Left lobe of liver (tissue), 2 donors: Measurements from ENCODE around the gene GARIN5A. TPM values are rescaled to one million over a fixed set of nuclear protein-coding genes. Genes with fewer than 3 reads are reported as not detected.

Experiments used
- ATAC-seq: fragments of 200-7000 bp; cut with Tn5 transposase; one replicate; pipeline ENCODE4 v1.9.1; 2020; ENCODE audit warnings: mild to moderate bottlenecking, moderate library complexity
- DNase-seq: peaks from one replicate; pipeline ENCODE4 v3.0.0-alpha.2; 2020; ENCODE audit warnings: low spot score
- total RNA-seq: library from RNA; stranded (reverse); gene quantifications from one replicate; pipeline ENCODE4 v1.2.1, GENCODE V29; 2021
- donor health status: DM: no; HTN: no; CAD: no; lungs with moderate emphysema.
- donor health status: DM: no; HTN: yes; CAD: no.

The GARIN5A gene
- total RNA-seq, 1 donor from 2014 or later, result 1.8 TPM

DNA sequence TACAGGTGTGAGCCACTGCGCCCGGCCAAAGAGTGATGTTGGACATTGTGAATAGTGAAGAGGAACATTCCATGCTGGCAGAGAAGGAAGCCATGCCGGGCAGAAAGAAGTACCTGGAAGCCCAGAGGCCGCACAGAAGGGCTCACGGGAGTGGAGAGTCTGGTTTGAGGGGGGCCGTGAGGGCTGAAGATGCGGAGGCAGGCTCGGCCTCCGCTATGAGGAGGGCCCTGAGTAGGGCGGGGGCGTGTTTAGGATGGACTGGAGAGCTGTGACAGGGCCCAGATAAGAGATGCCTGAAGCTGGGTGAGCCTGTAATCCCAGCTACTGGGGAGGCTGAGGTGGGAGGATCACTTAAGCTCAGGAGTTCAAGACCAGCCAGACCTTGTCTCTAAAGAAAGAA lies 32.7 kb upstream of the GARIN5A start:
- peak; percentile 44 for DNase-seq
- no peak for ATAC-seq

DNA sequence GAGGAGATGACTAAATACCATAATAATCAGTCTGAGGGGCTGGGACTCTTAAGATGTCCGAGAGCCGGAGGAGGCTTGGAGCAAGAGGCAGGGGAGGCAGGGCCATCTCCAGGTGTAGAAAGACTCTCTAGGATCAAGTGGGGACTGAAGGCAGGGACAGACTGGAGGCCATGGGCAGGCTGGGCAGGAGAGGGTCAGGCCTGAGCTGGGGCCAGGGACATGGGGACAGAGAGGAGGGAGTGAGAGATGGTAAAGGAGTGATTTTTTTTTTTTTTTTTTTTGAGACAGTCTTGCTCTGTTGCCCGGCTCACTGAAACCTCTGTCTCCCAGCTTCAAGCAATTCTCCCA lies 32.2 kb upstream of the GARIN5A start:
- DNase-seq (no peak), ATAC-seq (no peak)

DNA sequence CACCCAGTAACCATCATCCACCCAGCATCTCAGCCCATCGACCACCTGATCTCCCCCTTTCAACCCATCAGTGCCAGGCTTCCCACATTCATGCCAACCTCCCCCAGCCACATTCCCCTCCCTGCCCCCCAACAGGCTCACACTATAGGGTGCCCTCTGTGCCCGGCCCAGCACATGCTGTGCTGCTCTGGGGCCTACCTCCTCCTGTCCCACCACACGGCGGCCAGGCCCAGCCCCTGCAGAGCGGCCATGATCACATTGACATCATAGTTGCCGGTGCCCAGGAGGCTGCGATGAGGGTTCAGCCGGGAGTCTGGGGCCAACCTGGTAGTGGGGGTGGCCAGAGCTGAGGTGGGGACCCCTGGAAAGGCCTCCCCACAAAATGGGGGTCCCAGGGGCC lies 30.7 kb upstream of the GARIN5A start:
- no peak for DNase-seq
- no peak for ATAC-seq

DNA sequence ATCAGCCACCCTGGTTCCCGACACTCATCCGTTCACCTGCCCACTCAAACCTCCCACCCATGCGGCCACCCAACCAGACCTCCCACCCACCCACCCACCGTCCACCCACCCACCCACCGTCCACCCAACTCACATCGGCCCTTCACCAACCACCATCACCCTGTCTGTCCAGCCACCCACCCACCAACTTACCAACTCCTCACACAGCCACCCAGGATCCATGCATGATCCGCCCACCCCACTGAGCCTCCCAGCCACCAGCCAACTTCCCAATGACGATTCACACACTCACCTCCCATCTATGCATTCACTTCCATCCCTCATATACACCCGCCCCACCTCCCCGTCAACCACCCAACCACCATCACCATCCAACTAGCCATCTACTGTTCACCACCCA lies 30.1 kb upstream of the GARIN5A start:
- ATAC-seq (no peak), DNase-seq (no peak)

DNA sequence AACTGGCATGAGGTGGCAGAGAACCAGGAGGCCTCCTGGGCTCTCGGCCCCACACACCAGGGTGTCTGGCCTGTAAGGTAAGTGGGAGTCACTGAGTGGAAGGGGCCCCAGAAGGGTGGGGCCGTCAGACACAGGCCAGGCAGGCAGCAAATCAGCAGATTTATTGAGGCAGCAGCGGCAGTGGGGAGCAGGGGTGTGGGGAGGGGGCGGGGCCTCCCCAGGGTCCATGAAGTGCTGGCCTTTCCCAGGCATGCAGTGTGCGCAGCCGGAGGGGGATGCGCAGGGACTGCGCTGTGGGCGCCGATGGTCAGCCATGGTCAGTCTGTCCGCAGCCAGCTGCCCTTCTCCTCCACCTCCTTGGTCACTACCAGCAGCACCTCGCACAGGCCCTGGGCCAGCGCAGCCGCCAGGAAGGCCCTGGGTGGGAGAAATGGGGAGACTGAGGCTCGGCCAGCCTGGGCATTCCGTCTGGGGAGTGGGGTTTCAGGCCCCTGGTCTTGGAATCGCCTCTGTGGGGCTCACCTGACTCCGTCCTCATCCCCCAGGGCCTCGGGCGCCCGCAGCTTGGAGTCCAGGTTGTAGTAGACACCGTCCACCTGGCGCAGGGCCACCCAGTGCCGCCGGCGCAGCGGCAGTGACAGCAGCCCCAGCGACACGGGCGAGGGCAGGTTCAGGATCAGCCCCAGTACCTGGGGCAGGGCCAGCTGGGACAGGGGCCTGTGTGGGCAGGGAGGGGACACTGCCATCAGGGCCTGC lies 29.4 kb upstream of the GARIN5A start:
- ATAC-seq, result no peak
- no peak for DNase-seq

DNA sequence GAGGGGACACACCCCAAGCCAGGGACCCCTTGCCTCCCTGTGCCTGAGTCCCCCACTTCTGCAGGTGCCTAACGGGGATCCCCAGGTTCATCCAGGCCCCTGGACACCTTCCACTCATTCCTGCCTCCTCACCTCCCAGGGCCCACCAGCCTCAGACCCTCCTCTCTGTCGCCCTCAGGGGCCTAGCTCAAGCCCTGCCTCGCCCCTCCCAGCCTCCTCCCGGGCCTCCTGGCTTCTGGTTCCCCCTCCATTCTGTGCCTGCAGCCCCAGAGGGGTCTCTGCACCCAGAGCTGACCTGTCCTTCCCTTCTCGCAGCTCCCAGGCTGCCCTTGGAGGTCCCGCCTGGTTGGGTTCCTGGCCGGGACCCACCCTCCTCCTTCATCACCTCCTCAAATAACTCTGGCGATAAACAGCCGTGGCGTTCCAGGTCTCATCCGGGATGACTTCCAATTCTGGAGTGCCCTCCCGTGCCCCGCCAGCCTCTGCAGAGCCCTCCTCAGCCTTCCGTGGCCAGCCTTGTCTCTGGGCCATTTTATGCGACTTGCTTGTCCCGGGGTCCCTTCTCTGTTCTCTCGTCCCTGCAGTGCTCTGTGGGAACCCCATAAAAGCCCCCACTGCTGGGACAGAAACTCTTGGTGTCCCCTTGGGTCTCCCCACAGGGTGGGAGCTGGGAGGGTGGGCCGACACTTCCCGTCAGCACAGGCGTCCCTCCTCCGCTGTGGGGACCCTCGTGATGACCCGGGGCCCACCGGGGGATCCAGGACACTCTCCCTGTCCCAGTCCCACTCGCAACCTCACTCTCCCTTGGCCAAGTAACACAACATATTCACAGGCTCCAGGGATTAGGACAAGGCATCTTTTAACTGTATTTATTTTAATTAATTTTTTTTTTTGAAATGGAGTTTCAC lies 25.2 kb upstream of the GARIN5A start:
- no peak for DNase-seq
- ATAC-seq, result no peak

DNA sequence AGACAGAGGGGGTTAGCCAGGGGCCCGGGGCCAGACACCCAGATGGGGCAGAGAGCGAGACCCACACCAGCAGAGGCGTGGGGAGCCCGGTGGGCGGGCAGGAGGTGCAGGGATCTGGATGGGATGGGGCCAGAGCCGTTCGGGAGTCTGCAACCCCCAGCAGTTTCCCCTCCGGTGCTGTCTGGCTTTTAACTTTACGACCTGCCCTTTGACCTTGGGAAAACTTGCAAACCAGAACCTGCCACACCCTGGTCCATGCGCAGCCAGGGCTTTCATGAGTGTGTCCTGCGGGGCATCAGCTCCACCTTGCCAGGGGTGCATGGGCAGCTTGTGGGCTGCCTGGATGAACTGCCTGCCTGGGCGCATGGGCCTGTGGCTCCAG lies 24.5 kb upstream of the GARIN5A start:
- DNase-seq, result no peak
- ATAC-seq, result peak; percentile 16

DNA sequence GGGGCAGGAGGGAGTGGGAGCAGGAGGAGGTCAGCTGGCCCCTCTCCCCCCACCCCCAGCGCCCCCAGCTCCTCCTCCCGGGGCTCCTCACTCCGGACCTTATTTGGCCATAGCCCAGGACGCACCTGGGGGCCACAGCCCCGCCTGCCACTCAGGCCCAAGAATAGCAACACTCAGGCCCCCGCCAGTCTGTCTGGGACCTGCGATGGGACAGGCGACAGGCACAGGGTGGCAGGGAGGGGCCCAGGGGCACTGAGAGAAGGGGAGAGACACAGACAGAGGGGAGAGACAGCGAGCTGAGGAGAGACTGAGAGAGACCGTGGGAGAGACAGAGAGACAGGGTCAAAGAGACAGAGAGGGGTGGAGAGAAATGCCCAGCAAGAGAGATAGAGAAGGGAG lies 24.1 kb upstream of the GARIN5A start:
- ATAC-seq (no peak), DNase-seq (no peak)

DNA sequence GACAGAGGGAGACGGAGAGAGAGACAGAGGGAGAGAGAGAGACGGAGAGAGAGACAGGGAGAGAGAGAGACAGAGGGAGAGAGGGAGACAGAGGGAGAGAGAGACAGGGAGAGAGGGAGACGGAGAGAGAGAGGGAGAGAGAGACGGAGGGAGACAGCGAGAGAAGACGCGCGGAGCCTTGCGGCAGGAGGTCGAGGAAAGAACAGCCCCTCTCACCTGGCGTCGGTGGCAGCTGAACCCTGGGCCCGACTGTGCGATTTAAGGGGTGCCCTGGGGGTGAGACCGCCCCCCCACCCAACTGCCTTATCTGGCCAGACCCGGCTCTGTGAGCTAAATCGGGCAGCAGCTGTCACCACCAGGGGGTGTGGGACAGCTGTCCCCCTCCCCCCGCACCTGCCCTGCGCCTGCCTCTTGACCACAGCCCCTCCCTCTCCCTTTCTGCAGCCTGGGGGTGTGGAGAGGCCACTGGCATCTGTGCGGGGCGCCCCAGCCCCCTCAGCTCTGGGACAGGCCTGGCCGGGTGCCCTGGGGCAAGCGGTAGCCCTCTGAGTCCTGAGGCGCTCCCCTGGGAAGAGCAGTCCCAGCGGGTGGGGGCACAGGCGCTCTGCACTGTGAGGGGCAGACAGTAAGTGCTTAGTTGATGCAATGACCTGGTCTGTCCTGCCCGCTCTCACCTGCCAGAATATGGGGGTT lies 23.6 kb upstream of the GARIN5A start:
- ATAC-seq, result peak; percentile 20
- DNase-seq, result no peak

DNA sequence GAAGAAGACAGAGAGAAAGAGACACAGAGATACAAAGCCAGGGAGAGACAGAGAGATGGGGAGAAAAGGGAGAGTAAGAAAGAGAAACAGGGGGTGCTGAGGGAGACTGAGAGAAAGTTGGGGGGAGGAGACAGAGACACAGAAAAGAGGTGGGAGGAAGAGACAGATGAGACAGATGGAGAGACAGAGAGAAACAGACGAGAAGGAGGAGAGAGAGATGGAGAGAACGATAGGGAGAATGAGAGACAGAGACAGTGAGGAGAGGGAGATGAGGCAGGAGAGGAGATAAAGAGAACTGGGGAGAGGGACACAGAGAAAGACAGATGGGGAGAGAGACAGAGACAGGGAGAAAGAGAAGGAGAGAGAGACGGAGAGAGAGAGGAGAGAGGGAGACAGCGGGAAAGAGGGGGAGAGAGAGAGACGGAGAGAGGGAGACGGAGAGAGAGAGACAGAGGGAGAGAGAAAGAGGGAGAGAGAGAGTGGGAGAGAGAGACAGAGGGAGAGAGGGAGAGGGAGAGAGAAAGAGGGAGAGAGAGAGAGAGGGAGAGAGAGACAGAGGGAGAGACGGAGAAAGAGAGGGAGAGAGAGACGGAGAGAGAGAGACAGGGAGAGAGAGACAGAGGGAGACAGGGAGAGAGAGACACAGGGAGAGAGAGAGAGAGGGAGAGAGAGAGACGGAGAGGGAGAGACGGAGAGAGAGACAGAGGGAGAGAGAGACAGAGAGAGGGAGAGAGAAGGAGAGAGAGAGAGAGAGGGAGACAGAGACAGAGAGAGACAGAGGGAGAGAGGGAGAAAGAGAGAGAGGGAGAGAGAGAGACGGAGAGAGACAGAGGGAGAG lies 21.8 kb upstream of the GARIN5A start:
- ATAC-seq (no peak), DNase-seq (no peak)

DNA sequence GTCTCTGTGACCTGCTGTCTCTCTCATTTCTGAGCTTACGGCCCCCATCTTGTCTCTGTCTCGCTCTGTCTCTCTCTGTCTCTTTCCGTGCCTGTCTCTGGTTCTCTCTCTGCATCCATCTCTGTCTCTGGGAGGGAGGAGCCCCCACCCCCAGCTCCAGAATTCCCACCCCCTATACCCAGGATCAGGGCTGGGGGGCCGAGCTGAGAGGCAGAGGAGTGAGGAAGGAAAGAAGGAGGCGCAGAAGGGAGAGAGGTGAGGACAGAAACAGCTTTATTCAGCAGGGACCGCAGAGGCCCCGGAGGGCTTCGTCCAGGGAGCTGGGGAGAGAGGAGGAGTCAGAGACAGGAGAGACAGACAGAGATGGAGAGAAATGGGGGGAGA lies 20.4 kb upstream of the GARIN5A start:
- DNase-seq (no peak), ATAC-seq (no peak)

DNA sequence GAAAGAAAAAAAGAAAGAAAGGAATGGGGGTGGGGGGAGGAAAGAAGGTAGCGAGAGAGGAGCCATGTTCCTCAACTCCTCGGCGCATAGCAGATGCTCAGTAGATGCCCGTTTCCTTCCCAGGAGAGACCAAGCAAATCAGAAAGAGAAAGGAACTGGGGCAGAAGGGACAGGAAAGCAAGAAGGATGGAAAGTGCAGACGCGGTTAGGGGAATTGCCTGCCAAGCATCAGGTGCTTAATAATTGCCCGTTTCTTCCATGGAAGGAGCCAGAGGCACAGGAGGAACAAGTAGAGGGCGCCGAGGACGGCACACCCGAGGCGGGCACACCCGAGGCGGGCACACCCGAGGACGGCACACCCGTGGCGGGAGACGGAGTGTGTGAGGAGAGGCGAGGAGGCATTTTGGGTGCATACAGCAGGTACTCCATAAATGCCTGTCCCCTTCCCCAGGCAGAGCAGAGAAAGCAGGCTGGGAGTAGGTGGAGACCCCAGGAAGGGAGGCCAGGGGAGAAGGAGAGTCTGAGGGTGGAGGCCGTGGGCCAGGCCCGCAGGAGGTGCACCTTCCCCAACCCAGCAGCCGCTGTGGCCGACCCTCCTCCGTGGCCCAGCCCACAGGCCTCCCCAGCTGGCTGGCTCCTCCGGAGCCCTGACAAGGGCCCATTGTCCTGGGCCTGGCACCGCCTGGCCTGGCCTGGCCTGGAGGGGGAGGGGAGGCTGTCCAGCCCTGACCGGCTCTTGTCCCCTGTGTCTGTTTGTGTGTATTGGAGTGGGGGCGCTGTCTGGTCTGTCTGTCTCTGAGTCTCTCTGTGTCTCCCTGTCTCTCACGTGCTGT lies 19.8 kb upstream of the GARIN5A start:
- peak; percentile 40 for ATAC-seq
- DNase-seq, result no peak

DNA sequence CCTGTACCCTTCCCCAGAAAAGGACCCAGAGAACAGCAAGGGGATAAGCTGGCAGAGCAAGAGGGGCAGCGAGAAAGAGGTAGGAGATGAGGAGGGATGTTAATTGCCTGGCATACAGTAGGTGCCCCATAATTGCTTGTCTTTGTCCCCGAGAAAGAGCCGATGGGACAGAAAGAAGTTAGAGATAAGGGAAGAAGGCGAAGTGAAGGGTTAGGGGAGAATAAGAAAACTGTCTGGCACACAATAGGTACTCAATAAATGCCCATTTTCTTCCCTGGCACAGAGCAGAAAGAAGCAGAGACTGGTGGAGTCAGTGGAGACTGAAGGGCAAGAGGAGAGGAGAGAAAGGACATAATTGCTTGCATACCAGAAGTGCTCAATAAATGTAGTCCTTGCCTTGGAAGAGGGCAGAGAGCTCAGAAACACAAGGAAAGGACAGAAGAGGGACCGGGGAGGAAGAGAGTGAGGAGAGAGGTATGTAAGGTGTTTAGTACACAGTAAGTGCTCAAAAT lies 18.4 kb upstream of the GARIN5A start:
- ATAC-seq (no peak), DNase-seq (no peak)

DNA sequence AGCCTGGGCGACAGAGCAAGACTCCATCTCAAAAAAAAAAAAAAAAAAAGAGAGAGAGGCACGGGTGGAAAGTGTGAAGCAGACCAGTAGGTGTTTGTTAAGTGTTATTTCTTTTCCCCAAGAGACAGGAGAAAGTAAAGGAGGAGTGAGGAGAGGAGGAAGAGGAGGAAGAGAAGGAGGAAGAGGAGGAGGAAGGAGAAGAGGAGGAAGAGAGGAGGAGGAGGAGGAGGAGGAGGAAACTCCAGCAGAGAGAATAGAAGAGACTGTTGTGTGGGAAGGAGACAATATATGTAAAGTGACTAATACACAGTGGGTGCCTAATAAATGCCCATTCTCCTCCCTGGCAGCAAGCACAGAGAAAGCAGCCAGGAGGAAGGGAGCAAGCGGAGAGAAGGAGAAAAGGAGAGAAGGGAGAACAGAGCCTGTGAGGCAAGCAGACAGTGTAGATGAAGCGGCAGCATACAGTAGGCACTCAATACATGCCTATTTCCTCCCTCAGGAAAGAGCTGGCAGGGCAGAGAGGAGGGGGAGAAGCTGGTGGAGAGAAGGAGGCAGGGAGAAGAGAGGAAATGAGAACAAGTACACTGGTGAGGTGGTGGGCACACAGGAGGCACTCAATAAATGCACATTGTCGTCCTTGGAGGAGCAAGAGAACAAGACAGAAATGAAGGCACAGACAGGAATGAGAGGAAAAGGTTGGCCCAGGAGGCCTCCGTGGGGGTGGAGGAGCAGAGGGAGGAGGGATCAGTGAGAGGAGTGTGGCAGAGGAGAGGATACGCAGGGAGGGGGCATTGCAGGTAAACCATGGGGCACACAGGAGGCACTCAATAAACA lies 17.8 kb upstream of the GARIN5A start:
- DNase-seq (no peak), ATAC-seq (no peak)

DNA sequence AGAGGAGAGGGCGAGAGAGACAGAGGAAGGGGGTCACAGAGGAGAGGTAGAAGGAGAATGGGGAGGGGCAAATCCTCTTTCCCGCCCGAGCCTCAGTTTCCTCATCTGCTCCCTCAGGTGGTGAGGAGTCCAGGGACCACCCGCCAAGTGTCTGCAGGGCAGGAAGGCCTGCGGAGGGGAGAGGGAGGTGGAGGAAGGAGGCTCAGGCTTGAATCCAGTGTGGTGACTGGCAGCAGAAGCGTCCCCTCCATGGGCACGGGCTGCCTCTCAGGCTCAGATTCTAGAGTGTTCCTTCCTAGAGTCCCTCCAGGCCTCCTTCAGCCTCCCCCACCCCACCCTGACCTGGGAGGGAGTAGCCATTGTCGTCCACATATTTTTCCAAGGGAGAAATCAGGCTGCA lies 16.5 kb upstream of the GARIN5A start:
- ATAC-seq (no peak), DNase-seq (no peak)

DNA sequence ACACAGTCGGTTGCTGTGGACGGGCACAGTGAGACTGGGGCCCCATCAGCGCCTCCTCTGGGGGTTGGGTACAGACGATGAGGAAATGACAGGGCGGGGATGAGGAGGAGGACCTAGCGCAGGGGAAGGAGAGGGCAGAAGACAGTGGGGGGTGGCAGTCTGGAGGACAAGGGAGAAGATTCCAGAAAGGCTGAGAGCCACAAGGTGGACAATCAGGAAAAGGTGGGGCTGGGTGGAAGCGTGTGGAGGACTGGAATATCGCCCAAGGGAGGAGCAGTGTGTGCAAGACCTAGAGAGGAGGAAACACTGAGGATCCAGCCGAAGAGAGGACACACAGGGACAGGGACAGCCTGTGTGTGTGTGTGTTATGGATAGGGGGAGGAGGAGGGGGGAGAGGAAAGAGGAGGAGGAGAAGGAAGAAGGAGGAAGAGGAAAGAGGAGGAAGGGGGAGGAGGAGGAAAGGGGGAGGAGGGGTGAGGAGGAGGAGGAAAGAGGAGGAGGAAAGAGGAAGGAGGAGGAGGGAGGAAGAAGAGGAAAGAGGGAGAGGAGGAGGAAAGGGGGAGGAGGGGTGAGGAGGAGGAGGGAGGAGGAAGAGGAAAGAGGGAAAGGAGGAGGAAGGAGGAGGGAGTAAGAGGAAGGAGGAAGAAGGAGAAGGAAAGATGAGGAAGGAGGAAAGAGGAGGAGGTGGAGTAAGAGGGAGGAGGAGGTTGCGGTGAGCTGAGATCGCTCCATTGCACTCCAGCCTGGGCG lies 15.8 kb upstream of the GARIN5A start:
- peak; percentile 35 for ATAC-seq
- DNase-seq, result no peak

DNA sequence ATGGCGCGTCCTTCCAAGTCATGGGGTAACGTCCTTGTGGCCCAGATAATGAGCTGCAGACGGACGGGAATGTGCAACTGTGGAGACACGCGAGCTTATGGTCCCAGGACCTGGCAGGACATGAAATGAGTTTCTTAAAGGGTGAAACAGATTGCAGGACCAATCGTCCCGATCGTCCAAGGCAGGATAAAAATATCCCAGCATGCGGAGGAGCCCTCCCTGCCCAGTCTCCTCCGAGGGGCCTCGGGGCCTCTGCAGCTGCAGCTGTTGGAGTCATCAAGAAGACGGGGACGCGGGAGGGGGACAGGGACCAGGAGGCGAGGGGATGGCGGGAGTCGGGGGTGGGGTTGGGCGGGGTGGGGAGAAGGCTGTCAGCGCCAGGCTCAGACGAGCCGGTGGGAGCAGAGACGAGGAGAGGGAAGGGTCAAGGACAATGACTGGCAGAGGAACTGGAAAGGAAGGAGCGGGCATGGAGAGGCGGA lies 14.4 kb upstream of the GARIN5A start:
- no peak for ATAC-seq
- no peak for DNase-seq

DNA sequence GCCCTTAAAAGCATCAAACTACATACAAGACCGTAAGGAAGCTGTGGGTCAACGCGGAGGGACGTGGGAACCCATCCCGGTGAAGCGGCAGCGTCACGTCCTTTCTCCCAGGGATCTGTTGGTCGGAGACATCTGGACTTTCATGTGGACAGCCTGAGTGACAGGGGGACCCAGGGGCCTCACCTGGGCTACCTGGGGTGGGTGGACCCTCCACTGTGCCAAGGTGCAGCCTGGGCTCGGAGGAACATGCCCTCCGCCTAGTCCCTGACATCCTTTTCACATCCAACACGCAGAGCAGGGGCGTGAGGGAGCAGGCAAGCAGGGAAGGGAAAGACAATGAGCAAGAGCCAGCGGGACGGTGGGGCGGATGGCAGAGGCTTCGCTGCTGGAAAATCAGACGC lies 13.8 kb upstream of the GARIN5A start:
- ATAC-seq, result no peak
- no peak for DNase-seq
